Dedifferentiated amniotic fluid mesenchymal stem cell (primary cell): ENCODE results near the gene NOL6.
A peak's percentile ranks its signal among the peaks of the same experiment; 100 is the strongest.

ENCODE experiments used
- DNase-seq: peaks from one replicate; pipeline ENCODE4 v3.0.0-alpha.2; 2016; ENCODE audit errors: extremely low spot score

The NOL6 gene

GRCh38 chr9:33453999-33454660 lies 19.6 kb downstream of the NOL6 start:
- no peak for DNase-seq

GRCh38 chr9:33453286-33453860 lies 20.4 kb downstream of the NOL6 start:
- no peak for DNase-seq

GRCh38 chr9:33452828-33453271 lies 20.9 kb downstream of the NOL6 start:
- peak; percentile 74 for DNase-seq

- no peak for DNase-seq
These were observed 23.0 kb downstream of the NOL6 start for GRCh38 chr9:33450621-33451146.

DNA sequence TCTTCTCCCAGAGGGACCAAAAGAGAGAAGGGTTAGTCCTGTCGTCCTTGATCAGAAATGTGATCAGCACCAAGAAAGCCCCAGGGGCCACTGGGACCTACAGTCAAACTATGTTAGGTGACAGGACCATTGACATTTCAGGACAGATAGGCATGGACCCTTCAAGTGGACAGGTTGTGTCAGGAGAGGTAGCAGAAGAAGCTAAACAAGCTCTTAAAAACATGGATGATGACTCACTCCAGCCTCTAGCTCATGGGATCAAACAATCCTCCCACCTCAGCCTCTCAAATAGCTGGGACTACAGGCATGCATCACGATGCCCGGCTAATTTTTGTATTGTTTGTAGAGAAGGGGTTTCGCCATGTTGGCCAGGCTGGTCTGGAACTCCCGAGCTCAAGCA lies 24.0 kb downstream of the NOL6 start:
- no peak for DNase-seq

DNA sequence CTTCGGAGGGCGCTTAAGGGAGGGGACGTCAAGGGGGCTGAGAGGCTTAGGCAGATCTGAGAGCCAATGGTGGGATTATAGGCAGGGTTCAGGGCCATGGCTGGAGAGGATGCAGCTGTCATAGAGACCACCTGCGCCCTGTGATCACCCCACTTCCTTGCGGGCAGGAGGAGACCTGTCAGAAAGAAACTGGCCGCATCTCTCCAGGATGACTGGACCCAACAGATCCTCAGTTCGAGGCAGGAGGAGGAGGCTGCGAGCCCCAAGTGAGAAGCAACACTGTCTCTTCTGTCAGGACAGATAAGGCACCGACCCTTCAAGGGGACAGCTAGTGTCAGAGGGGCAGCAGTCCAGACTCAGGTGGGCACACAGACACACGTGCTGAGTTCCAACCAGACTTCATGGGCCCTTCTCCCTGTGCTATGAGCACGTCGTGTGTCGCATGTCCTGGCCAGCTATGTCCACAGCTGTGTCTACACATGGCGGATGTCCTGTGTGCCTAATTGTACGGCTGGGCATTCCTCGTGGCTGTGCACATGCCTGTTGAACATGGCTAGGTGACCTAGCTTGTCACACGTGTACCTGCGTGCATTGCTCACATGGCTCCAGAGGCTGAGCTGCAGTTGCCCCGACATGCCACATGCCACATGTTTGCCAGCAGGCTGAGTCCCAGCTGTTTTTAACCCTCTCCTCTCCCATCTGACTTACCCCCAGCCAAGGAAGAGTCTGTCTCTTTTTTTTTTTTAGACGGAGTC lies 25.7 kb downstream of the NOL6 start:
- DNase-seq, result no peak

DNA sequence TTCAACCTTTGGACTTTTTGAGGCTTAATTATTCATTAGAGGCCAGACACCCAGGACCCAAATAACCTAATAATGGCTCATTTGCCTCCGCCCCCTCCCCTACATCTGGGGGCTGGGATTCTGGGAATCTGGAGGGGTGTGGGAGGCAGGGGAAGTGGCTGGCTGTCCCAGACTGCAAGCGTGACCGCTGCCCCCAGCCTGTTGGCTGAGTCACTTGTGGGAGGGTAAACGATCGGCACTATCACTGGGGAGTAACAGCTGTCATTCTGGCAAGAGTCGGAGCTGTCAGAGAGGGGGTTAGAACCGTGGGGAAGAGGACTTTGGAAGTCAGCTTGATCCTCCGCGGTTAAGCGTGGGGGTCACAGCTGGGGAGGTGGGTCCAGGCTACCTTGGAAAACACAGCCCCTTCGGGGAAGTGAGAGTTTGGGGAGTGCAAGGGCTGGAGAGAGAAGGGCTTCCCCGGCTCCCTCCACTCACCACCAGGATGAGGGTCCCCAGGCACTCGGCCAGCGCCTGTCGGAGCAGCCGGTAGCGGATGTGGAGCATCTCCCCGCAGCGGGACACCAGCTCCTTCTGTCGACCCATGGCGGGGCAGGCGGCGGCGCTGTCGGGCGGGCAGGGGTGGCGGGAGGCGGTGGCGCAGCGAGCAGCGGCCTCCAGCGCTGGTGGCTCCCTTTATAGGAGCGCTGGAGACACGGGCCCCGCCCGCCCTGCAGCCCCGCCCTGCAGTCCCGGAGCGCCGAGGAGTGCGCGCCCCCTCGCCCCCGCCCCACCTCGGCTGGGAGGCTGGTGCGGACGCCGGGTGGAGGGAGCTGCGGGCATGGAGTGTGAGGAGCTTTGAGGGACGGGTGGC lies 26.6 kb downstream of the NOL6 start, which contains the start of gene AQP3:
Gene AQP3 (minus strand): TSS at position 648 of the 853 bp plus-strand sequence. CDS start 63 bp downstream, at position 585.
- DNase-seq, result peak; percentile 26

- DNase-seq, result no peak
These were observed 27.3 kb downstream of the NOL6 start for GRCh38 chr9:33446240-33446945.

DNA sequence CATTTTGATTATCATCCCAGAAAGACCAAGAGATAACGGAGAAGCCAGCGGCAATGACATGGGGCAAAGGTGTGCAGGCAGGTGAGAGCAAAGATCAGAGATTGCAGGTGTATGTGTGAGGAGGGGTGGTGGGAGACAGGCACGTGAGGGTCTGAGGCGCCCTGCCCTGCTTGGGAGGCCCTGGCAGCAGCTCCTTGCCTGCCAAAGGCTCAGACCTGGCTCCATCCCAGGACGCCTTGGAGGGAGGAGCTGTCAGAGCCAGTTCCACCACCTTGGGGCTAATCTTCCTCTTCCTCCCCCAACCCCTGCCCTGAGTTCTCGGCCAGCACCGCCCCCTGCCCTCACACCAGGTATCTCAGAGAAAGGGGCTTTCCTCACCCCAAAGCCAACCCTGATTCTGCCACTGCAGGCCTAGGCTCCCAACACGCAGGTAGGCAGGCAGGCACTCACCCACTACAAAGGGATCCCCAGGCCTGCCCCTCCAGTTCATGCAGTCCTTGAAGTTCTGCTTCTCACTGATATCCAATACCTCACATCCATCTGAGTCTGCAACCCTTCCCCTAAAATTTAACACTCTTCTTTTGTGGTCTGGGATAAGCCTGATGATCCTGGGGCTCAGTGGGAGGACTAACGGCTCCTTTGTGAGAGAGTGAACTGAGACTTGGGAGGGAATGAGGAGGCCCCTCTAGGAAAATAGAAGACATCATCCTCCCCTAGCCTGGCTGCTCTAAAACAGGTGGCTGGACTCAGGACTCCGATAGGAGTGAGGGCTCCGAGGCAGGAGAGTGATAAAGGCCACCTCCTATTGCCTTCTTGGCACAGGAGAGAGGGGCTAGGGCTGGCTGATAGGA lies 28.1 kb downstream of the NOL6 start:
- no peak for DNase-seq

GRCh38 chr9:33443464-33444154 lies 30.1 kb downstream of the NOL6 start:
- no peak for DNase-seq

- no peak for DNase-seq
These were observed 30.7 kb downstream of the NOL6 start for GRCh38 chr9:33443047-33443446.

- no peak for DNase-seq
These were observed 31.6 kb downstream of the NOL6 start for GRCh38 chr9:33442125-33442524.

DNA sequence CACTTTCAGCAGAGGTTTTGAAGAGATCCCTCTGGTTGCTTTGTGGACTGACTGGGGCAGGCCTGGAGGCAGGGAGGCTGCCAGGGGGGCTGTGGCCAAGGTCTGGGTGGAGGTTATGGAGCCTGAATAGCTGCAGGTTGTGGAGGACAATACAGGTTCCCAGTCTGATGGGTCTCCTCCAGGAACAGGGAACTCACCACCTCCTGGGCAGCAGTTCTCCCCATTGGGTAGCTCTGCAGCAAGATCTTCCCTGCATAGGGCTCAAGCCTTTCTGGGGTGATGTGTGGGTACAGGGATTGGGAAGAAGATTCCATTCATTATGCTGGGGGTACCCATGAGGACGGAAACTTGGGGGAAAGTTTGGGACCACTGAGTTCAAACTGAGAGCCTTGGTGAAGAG lies 33.1 kb downstream of the NOL6 start:
- DNase-seq, result no peak

DNA sequence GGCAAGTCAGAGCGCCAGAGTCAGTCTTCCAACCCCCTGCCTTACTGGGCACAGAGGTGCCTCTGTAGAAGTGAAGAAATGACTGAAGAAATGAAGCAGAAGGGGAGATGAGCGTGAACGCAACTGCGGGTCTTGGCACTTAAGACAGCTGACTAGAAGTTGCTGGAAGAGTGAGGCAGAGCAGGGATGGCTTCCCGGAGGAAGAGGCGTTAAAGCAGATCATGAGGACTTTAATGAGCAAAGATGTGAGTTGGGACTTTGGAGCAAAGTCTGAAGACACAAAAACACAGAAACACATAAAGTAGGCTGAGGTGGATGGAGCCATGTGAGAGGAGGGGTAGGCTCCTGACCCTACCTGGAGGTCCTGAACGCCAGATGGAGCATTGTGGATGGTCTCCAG lies 33.5 kb downstream of the NOL6 start:
- no peak for DNase-seq

GRCh38 chr9:33439731-33440130 lies 34.0 kb downstream of the NOL6 start:
- DNase-seq, result no peak

DNA sequence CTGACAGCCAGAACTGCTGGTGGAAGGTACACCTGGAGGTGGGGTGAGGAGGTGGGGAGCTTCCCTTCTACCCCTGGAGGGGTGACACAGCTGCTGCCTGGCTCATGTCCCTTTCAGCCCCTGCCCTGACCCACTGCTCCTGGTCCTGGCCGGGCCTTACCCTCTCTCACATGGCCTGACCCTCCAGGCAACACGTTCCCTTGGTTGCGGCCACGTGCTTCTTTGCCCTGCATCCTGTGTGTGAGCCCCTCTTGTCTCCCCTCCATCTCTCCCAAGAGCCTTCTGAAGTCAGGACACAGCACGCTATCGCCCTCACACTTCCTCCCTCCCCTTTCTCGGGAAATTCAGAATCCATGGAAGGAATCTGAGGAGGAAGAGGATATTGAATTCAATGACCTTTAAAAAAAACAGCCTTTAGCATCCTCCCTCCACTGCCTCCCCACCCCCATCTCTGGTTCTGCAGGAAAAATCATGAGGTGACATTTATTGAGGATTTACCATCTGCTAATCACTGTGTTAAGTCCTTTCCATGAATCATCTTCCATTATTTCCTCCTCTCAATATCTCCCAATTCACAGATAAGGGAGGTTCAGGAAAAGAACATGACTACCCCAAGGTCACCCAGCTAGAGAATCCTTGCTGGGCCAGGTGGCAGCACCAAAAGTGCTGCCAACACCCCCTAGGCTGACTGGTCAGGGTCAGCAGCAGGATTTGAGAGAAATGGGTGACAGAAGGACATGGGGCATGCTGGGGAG lies 34.6 kb downstream of the NOL6 start:
- no peak for DNase-seq

DNA sequence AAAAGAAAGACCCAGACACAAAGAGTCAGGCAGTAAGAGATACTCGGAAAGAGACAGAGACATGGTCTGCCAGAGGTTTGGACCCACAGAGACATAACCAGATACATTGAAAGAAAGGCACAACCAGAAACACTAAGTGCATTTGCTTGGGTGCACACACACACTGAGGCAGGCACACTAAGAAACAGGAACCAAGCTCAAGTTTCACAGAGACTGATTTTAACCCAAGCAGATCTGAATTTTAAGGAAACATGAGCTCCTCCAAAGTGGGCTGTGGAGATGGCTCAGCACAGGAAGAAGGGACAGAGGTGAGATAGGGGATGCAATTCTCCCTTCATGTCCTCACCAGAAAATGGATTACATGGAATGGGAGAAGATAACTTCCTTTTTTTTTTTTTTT lies 35.8 kb downstream of the NOL6 start:
- no peak for DNase-seq

- no peak for DNase-seq
These were observed 36.5 kb downstream of the NOL6 start for GRCh38 chr9:33437205-33437604.

DNA sequence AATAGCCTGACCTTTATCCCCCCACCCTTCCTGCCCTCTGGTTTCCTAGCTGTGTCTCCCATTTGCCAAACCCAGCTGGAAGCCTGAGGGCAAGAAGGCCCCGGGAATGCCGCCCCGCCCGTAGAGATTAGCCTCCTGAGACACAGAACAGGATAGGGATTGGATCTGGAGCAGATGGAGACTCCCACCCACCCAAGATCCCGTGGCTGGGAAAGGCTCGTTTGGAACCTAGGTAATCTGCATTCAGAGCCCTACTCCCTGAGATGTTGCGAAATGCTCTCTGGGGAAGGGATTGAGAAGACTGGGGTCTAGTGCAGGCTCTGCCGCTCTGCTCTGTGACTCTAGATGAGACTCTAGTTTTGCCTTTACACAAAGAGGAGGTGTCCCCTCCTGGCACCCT lies 37.3 kb downstream of the NOL6 start:
- DNase-seq, result no peak
